BJ (cell line): Measurements from ENCODE around the gene VASN. TPM values are rescaled to one million over a fixed set of nuclear protein-coding genes. Genes with fewer than 3 reads are reported as not detected.

ENCODE experiments used
- CTCF ChIA-PET: fragments of 350-600 bp; formaldehyde crosslinking; extraction: SDS; loops from one replicate; lab custom pipeline; 2021; ENCODE audit warnings: antibody characterized with exemption, inconsistent platforms; lab: Yijun Ruan, JAX
- POLR2A ChIA-PET: fragments of 300-600 bp; sonication (Branson Sonifier 250); formaldehyde crosslinking; extraction: SDS; loops from one replicate; lab custom pipeline; 2021; ENCODE audit warnings: antibody characterized with exemption; lab: Charles Lee
- DNase-seq: peaks from one replicate; pipeline ENCODE4 v3.0.0-alpha.2; 2011; ENCODE audit warnings: low read depth
- H3K27me3 ChIP-seq: 2 replicates; pipeline ENCODE4 v1.6.0; 2011; ENCODE audit warnings: low read length; ENCODE audit not compliant: control insufficient read depth, insufficient read depth
- H3K36me3 ChIP-seq: 2 replicates; pipeline ENCODE4 v1.5.1; 2011; ENCODE audit warnings: low read length; ENCODE audit not compliant: control insufficient read depth, insufficient read depth
- H3K4me3 ChIP-seq: 2 replicates; pipeline ENCODE4 v1.5.1; 2011; ENCODE audit warnings: low read depth, mild to moderate bottlenecking, control low read depth, low read length
- CTCF ChIP-seq: IDR thresholded peaks from 2 replicates; pipeline ENCODE4 v1.5.1; 2011; ENCODE audit warnings: low read depth, mild to moderate bottlenecking, control low read depth, inconsistent platforms, low read length, moderate library complexity; ENCODE audit not compliant: insufficient read depth
- polyA plus RNA-seq: library from polyadenylated mRNA; depleted of rRNA; stranded (reverse); fragments of >200 nt; gene quantifications from 2 replicates; pipeline ENCODE4 v1.2.3, GENCODE V29; 2011

VASN gene
- polyA plus RNA-seq, 1 experiment: 71.6 TPM

- no peak overlapping the region for H3K4me3 ChIP-seq
- POLR2A ChIA-PET: no interaction called here
- peaks cover 41% of the 10 kb centered on the region for H3K36me3 ChIP-seq
- no peaks in the 10 kb centered on the region for H3K27me3 ChIP-seq
- CTCF ChIA-PET: interaction anchor here (1.2 to 6.8 kb wide), 3 partner anchors 7 to 84 kb away, joined by 3 to 51 read pairs (median 39); no protein-coding TSS in a partner anchor
- peak; percentile 13; the same call in 1 of the 2 replicates for TF ChIP-seq CTCF
- DNase-seq: no peak
Observed at GRCh38 chr16:4338125-4338582, 33.5 kb upstream of the VASN start.

GRCh38 chr16:4338712-4339299 is 32.8 kb upstream of the VASN start:
- Histone ChIP-seq H3K27me3 (no peaks in the 10 kb centered on the region), H3K36me3 (peaks cover 35% of the 10 kb centered on the region), H3K4me3 (no peak overlapping the region)
- ChIA-PET POLR2A (no interaction called here), CTCF (interaction anchor here (0.7 to 6.8 kb wide), 6 partner anchors 8 to 85 kb away, joined by 3 to 51 read pairs (median 8); no protein-coding TSS in a partner anchor)
- DNase-seq: no peak
- TF ChIP-seq CTCF: no peak

GRCh38 chr16:4339455-4339854 is 32.2 kb upstream of the VASN start:
- CTCF ChIA-PET: interaction anchor here (0.7 to 6.8 kb wide), 7 partner anchors 8 to 120 kb away, joined by 3 to 51 read pairs (median 4); no protein-coding TSS in a partner anchor
- Histone ChIP-seq H3K4me3 (no peak overlapping the region), H3K36me3 (peaks cover 34% of the 10 kb centered on the region), H3K27me3 (no peaks in the 10 kb centered on the region)
- TF ChIP-seq CTCF: no peak
- no peak for DNase-seq
- POLR2A ChIA-PET: no interaction called here

GRCh38 chr16:4339909-4340308 is 31.7 kb upstream of the VASN start:
- ChIA-PET POLR2A (no interaction called here), CTCF (interaction anchor here (0.7 to 6.8 kb wide), 9 partner anchors 9 to 120 kb away, joined by 3 to 51 read pairs (median 4); no protein-coding TSS in a partner anchor)
- H3K36me3 ChIP-seq: peaks cover 30% of the 10 kb centered on the region
- no peak overlapping the region for H3K4me3 ChIP-seq
- peak; percentile 26; the same call in 1 of the 2 replicates for TF ChIP-seq CTCF
- DNase-seq: no peak
- no peaks in the 10 kb centered on the region for H3K27me3 ChIP-seq

GRCh38 chr16:4340443-4340842 is 31.2 kb upstream of the VASN start:
- Histone ChIP-seq H3K4me3 (no peak overlapping the region), H3K27me3 (no peaks in the 10 kb centered on the region), H3K36me3 (peaks cover 26% of the 10 kb centered on the region)
- no peak for DNase-seq
- CTCF ChIA-PET: interaction anchor here (0.7 to 6.8 kb wide), 8 partner anchors 9 to 119 kb away, joined by 3 to 51 read pairs (median 4); partner anchors contain the start of gene TFAP4
- TF ChIP-seq CTCF: no peak
- POLR2A ChIA-PET: no interaction called here
